NCI-H1930 (cell line): ENCODE results near the gene ITGA11.
A peak's percentile ranks its signal among the peaks of the same experiment; 100 is the strongest.

Experiments used
- DNase-seq, 2 experiments: peaks; one replicate each; lab custom pipeline; 2025; lab: John Stamatoyannopoulos, UW

The ITGA11 gene

DNA sequence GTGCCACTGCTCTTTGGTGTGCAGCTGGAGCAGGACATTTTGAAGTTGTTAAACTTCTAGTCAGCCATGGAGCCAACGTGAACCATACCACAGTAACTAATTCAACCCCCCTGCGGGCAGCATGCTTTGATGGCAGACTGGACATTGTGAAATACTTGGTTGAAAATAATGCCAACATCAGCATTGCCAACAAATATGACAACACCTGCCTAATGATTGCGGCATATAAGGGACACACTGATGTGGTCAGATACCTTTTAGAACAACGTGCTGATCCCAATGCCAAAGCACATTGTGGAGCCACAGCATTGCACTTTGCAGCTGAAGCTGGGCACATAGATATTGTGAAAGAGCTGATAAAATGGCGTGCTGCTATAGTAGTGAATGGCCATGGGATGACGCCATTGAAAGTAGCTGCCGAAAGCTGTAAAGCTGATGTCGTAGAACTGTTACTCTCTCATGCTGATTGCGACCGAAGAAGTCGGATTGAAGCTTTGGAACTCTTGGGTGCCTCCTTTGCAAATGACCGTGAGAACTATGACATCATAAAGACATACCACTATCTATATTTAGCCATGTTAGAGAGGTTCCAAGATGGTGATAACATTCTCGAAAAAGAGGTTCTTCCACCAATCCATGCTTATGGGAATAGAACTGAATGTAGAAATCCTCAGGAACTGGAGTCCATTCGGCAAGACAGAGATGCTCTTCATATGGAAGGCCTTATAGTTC lies 142.2 kb downstream of the ITGA11 start:
- DNase-seq: no peak

DNA sequence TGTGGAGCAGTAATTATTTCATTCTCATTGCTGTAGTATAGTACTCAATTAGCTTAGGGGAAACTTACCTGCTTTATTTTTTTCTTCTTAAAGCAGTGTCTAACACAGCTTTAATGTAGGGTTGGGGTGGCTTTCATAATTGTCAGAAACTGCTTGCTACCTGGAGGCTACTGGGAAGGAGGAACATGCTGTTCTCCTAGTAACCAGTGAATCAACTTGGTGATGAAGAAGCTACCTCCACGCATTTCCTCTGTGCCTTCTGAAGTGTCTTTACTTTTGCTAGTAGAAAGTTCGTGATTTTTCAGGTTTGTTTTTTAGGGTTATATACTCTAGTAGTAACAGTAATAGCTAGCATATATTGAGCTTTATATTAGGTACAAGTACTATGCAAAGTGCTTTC lies 142.9 kb downstream of the ITGA11 start:
- no peak for DNase-seq

GRCh38 chr15:68286256-68286655 lies 145.7 kb downstream of the ITGA11 start:
- DNase-seq: no peak

GRCh38 chr15:68285259-68285980 lies 146.5 kb downstream of the ITGA11 start:
- DNase-seq: no peak

GRCh38 chr15:68284616-68285258 lies 147.2 kb downstream of the ITGA11 start:
- no peak for DNase-seq

- no peak for DNase-seq
Observed at GRCh38 chr15:68283401-68283800, 148.6 kb downstream of the ITGA11 start.

- no peak for DNase-seq
Observed at GRCh38 chr15:68281008-68281407, 151.0 kb downstream of the ITGA11 start.

- DNase-seq: no peak
Observed at GRCh38 chr15:68279779-68280753, 151.9 kb downstream of the ITGA11 start.

GRCh38 chr15:68278595-68279405 lies 153.2 kb downstream of the ITGA11 start:
- no peak for DNase-seq

DNA sequence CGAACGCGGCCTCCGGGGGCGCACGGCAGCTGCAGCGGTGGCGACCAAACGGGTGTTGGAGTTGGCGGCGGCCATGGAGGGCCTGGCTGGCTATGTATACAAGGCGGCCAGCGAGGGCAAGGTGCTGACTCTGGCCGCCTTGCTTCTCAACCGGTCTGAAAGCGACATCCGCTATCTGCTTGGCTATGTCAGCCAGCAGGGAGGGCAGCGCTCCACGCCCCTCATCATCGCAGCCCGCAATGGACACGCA lies 153.7 kb downstream of the ITGA11 start:
- no peak for DNase-seq

GRCh38 chr15:68277603-68278344 lies 154.2 kb downstream of the ITGA11 start, which contains the start of gene FEM1B:
Gene FEM1B (plus strand): TSS chr15:68277745. CDS start chr15:68278418, 673 bp downstream.
- DNase-seq: peak; percentile 74 to 82

- no peak for DNase-seq
Observed at GRCh38 chr15:68277131-68277602, 154.8 kb downstream of the ITGA11 start.

- no peak for DNase-seq
Observed at GRCh38 chr15:68276668-68277067, 155.3 kb downstream of the ITGA11 start.

- no peak for DNase-seq
Observed at GRCh38 chr15:68275165-68275746, 156.7 kb downstream of the ITGA11 start.

DNA sequence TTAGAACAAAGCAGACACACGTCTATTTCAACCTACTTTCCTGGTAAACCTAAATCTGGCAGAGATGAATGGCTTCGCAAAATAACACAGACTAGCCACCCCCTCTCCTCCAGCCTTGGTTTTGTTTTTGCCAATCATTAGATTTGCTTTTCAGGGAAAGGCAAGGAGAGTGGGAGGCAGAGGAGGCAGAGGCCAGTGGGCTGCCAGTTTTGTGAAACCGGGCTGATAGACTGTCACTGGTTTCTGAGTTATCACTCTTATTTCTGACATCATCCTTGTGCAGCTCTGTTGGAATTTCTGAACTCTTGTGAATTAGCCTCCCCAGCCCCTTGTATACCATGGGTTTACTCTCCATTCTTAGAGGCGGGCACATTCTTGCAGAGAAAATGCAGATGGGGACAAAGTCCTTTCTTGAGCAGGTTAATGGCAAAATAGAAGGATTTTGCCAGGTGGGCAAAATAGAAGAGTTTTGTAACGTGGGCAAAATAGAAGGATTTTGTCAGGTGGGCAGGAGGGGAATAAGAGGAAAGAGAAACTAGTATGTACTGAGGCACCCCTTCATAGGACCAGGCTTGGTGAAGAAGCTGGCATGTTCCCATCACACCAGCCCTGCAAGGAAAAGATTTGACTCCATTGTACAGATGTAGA lies 157.6 kb downstream of the ITGA11 start:
- no peak for DNase-seq

DNA sequence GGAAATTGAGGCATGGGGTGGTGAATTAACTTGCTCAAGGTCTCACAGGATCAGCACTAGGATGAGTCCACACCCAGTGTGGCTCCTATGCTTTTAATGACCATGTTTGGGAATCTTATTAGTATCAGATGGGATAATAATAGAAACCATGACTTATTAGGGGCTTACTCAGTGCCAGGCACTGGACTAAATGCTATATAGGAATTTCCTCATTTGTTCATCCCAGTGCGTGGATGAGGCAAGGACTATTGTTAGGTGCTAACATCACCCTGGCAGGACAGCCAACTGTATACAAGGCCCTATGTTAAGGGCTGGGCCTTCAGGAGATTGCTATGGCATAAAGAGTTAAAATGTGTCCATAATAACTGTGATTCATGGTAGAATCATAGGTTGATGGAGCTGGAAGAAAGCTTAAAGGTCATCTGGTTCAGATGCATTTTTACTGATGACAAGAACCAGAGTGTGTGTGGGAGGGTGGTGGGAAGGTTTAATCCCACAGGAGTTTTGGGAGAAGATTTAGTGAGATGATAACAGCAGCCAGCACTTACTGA lies 159.2 kb downstream of the ITGA11 start:
- DNase-seq: no peak

DNA sequence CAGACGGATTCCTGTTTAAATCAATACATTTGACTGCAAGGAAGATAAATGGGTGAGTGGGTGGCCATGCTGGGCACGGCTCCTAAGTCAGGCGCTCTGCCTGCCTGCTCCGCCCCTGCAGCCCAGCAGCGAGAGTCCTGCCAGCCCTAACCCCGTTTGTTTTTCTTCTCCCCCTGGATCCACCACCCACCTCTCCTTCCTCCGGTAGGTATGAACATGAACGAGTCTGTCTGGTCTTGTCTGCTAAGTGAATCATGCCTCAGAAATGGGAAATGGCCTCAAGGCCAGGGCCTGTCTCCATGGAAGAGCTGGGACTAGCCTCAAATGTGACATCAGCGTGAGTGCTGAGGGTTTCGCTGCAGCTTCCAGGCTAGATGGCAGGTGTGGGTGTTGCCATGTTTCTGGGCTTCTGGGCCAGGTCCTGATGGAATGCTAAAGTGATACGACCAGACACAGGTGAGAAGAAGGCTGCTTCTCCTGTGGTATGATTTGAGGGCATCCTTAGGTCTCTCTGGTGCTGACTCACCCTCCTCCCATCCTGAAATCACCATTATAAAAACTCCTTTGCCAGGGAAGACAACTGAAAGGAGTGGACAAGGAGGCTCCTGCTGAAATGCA lies 160.0 kb downstream of the ITGA11 start:
- DNase-seq: no peak

GRCh38 chr15:68268405-68268804 lies 163.6 kb downstream of the ITGA11 start:
- no peak for DNase-seq

DNA sequence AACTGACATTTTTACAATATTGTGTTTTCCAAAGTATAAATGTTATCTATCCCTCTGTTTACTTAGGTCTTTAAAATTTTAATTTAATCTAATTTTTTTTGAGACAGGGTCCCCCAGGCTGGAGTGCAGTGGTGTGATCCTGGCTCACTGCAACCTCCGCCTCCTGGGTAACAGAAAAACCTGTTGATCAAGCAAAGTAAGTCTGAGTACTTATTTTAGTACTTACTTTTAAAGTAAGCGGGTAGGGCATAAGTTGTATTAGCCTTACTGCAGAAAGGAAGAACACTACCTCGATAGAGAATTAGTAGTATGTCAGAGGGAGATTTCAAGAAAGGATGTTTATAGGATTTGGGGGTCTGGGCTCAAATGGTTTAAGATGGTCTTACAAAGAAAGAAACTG lies 166.3 kb downstream of the ITGA11 start:
- no peak for DNase-seq
